Progenitor cell of endocrine pancreas (in vitro differentiated cells): ENCODE measurements around the gene FNBP1L. TPM values are rescaled to one million over a fixed set of nuclear protein-coding genes. Genes with fewer than 3 reads are reported as not detected.
A peak's percentile ranks its signal among the peaks of the same experiment; 100 is the strongest.

Experiments
- DNase-seq: peaks from one replicate; pipeline ENCODE4 v3.0.0; 2021; ENCODE audit warnings: low spot score; ENCODE audit not compliant: unreplicated experiment
- H3K27ac Mint-ChIP-seq: 2 replicates; pipeline ENCODE4 v1.8.0; 2021; ENCODE audit warnings: mild to moderate bottlenecking, moderate library complexity, mixed read lengths
- H3K27me3 Mint-ChIP-seq: 2 replicates; pipeline ENCODE4 v1.8.0; 2021; ENCODE audit warnings: mixed read lengths
- H3K36me3 Mint-ChIP-seq: 2 replicates; pipeline ENCODE4 v1.8.0; 2022; ENCODE audit warnings: mixed read lengths; ENCODE audit not compliant: insufficient read depth
- H3K4me1 Mint-ChIP-seq: 2 replicates; pipeline ENCODE4 v1.8.0; 2021; ENCODE audit warnings: low read depth, mixed read lengths
- H3K4me3 Mint-ChIP-seq: 2 replicates; pipeline ENCODE4 v1.8.0; 2021; ENCODE audit warnings: low read depth, mild to moderate bottlenecking, moderate library complexity, mixed read lengths
- H3K9me3 Mint-ChIP-seq: 2 replicates; pipeline ENCODE4 v1.8.0; 2021; ENCODE audit warnings: low read depth, mixed read lengths
- CTCF ChIP-seq: fragments of 200-600 bp; sonication (generic); IDR thresholded peaks from one replicate; pipeline ENCODE4 v1.5.0; 2021; ENCODE audit warnings: antibody characterized with exemption, mild to moderate bottlenecking; ENCODE audit not compliant: unreplicated experiment
- total RNA-seq: library from RNA; stranded (reverse); gene quantifications from 2 replicates; pipeline ENCODE4 v1.2.1, GENCODE V29; 2021

FNBP1L gene
- total RNA-seq, 1 donor from 2014 or later: 136 TPM

- H3K27ac Mint-ChIP-seq: no peak overlapping the region
- H3K4me1 Mint-ChIP-seq: peaks cover 16% of the 10 kb centered on the region
- H3K4me3 Mint-ChIP-seq: no peak overlapping the region
- H3K36me3 Mint-ChIP-seq: peaks cover 20% of the 10 kb centered on the region
- H3K9me3 Mint-ChIP-seq: peaks cover 16% of the 10 kb centered on the region
- no peak for TF ChIP-seq CTCF
- no peak for DNase-seq
- H3K27me3 Mint-ChIP-seq: no peaks in the 10 kb centered on the region
Observed at GRCh38 chr1:93483200-93483599, 35.3 kb downstream of the FNBP1L start.

- no peak overlapping the region for H3K27ac Mint-ChIP-seq
- peaks cover 12% of the 10 kb centered on the region for H3K9me3 Mint-ChIP-seq
- TF ChIP-seq CTCF: no peak
- peaks cover 16% of the 10 kb centered on the region for H3K36me3 Mint-ChIP-seq
- no peak overlapping the region for H3K4me3 Mint-ChIP-seq
- peaks cover 16% of the 10 kb centered on the region for H3K4me1 Mint-ChIP-seq
- no peak for DNase-seq
- H3K27me3 Mint-ChIP-seq: no peaks in the 10 kb centered on the region
Observed at GRCh38 chr1:93483606-93484005, 35.7 kb downstream of the FNBP1L start.

- Mint-ChIP-seq H3K9me3 (no peaks in the 10 kb centered on the region), H3K27me3 (no peaks in the 10 kb centered on the region), H3K4me3 (no peak overlapping the region), H3K27ac (no peak overlapping the region), H3K4me1 (peaks cover 19% of the 10 kb centered on the region), H3K36me3 (no peaks in the 10 kb centered on the region)
- TF ChIP-seq CTCF: no peak
- no peak for DNase-seq
Observed at GRCh38 chr1:93488207-93488606, 40.3 kb downstream of the FNBP1L start.

GRCh38 chr1:93489756-93490155, 41.8 kb downstream of the FNBP1L start:
- no peak for DNase-seq
- Mint-ChIP-seq H3K27me3 (no peaks in the 10 kb centered on the region), H3K4me3 (no peak overlapping the region), H3K9me3 (peaks cover 3% of the 10 kb centered on the region), H3K27ac (no peak overlapping the region), H3K4me1 (peaks cover 17% of the 10 kb centered on the region), H3K36me3 (peaks cover 2% of the 10 kb centered on the region)
- no peak for TF ChIP-seq CTCF

GRCh38 chr1:93490357-93490756, 42.4 kb downstream of the FNBP1L start:
- Mint-ChIP-seq H3K36me3 (peaks cover 6% of the 10 kb centered on the region), H3K4me1 (peaks cover 17% of the 10 kb centered on the region), H3K4me3 (no peak overlapping the region), H3K27ac (peak overlapping the region; percentile 56), H3K9me3 (peaks cover 3% of the 10 kb centered on the region), H3K27me3 (no peaks in the 10 kb centered on the region)
- no peak for DNase-seq
- TF ChIP-seq CTCF: no peak
